Lung (tissue), 12 donors: ENCODE measurements around the gene SLAMF9. TPM values are rescaled to one million over a fixed set of nuclear protein-coding genes. Genes with fewer than 3 reads are reported as not detected.

Experiments
- ATAC-seq: fragments of 200-7000 bp; cut with Tn5 transposase; one replicate; pipeline ENCODE4 v1.9.1; 2020; ENCODE audit warnings: moderate number of reproducible peaks; ENCODE audit not compliant: insufficient read depth, low FRiP score
- DNase-seq, 3 donors: peaks; one replicate each; pipeline ENCODE4 v3.0.0-alpha.2; 2013 to 2017
- H3K27ac ChIP-seq, 2 donors: one replicate each; pipeline ENCODE4 v1.5.1; 2013; ENCODE audit warnings: mild to moderate bottlenecking in 2 of 2, moderate library complexity in 2 of 2, control low read depth in 1 of 2, inconsistent platforms in 1 of 2, low read depth in 1 of 2, low read length in 1 of 2
- H3K27me3 ChIP-seq, 3 donors: one replicate each; pipeline ENCODE4 v1.5.1; 2013; ENCODE audit warnings: low read length in 2 of 3; ENCODE audit not compliant: control insufficient read depth in 3 of 3, insufficient read depth in 3 of 3
- H3K36me3 ChIP-seq, 4 donors: one replicate each; pipeline ENCODE4 v1.5.1; 2013; ENCODE audit warnings: low read length in 4 of 4, mild to moderate bottlenecking in 1 of 4, moderate library complexity in 1 of 4; ENCODE audit not compliant: control insufficient read depth in 4 of 4, insufficient read depth in 4 of 4
- H3K4me1 ChIP-seq, 5 donors: one replicate each; pipeline ENCODE4 v1.5.1; 2013; ENCODE audit warnings: low read length in 5 of 5, mild to moderate bottlenecking in 2 of 5, moderate library complexity in 1 of 5; ENCODE audit not compliant: control insufficient read depth in 5 of 5, insufficient read depth in 5 of 5
- H3K4me3 ChIP-seq: one replicate; pipeline ENCODE4 v1.5.1; 2013; ENCODE audit warnings: mild to moderate bottlenecking, control low read depth, moderate library complexity
- H3K9ac ChIP-seq, 2 donors: one replicate each; pipeline ENCODE4 v1.5.1; 2013; ENCODE audit warnings: low read length in 2 of 2, control low read depth in 1 of 2; ENCODE audit not compliant: insufficient read depth in 1 of 2
- H3K9me3 ChIP-seq, 4 donors: one replicate each; pipeline ENCODE4 v1.5.1; 2013; ENCODE audit warnings: low read length in 3 of 4, mild to moderate bottlenecking in 1 of 4, moderate library complexity in 1 of 4; ENCODE audit not compliant: control insufficient read depth in 4 of 4, insufficient read depth in 3 of 4
- WGBS, 2 donors: extraction: QIAGEN DNeasy Blood & Tissue Kit; methylation state at CpG; one replicate each; pipeline ENCODE4 v1.1.7; 2013; 5-methylcytosine and 5-hydroxymethylcytosine counted together
- polyA plus RNA-seq, 2 donors: library from polyadenylated mRNA; stranded (reverse); fragments of 200-250 nt; gene quantifications; one replicate each; pipeline ENCODE4 v1.2.1, GENCODE V29; 2013
- total RNA-seq, 2 donors: library from RNA; depleted of rRNA in 1 of 2; stranded (reverse); fragments of >200 nt in 1 of 2; gene quantifications; one replicate each; pipeline ENCODE4 v1.2.1, GENCODE V29; 2014 to 2021
- TF ChIP-seq, protein P1 (sequence below): IDR thresholded peaks from 2 replicates; pipeline ENCODE4 v1.5.1; 2012; ENCODE audit warnings: mild to moderate bottlenecking; ENCODE audit errors: control extremely low read depth, extremely low read depth
- donor health status: control.
- donor health status: control.
- donor health status: Bipolar disorder and iron deficiency.
- donor health status: healthy.
- donor health status: DM: yes; HTN: yes; CAD: no.

Gene SLAMF9
- total and polyA plus RNA-seq, 4 donors = 0.37 to 0.74 (median 0.40) TPM

DNA sequence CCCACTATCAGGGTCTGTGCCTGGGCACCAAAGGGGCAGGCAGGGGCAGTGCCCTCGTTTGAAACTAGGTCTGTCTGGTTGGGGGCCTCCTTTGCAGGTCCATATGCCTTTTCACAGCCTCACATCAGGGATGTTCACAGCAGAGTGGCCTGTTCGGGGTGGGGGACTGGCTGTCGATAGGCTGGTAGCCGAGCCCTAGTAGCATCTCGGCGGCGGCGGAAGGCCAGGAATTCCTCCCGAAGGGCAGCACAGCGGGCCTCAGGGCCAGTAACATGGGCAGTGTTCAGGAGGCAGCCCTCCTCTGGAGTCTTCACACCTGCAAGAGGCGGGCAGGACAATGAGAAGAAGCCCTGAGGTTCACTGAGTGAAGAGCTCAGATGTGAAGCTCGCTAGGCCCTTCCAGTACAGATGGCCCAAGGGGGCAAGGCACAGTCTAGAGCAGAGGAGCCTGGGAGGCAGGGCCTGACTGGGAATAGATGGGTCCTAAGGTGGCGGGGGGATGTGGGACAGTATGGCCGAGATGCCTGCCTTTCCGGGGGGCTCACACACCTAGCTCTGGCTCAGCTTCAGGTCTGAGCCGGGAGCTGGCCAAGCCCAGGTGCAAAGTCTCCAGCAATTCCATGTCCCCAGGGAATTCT, 26.7 kb downstream of the SLAMF9 start:
- H3K27me3 ChIP-seq = no peaks in the 10 kb centered on the region
- peaks cover 0 to 27% (median 13%) of the 10 kb centered on the region in 5 donors for H3K4me1 ChIP-seq
- ATAC-seq (no peak), DNase-seq (no peak)
- H3K4me3 ChIP-seq = no peak overlapping the region
- no peak overlapping the region for H3K27ac ChIP-seq
- WGBS, 2 donors = 91 to 92% methylated on average over 16 of the region's 16 CpGs
- H3K9ac ChIP-seq = no peak overlapping the region
- H3K9me3 ChIP-seq = no peaks in the 10 kb centered on the region
- peaks cover 0 to 6% (median 0%) of the 10 kb centered on the region in 4 donors for H3K36me3 ChIP-seq
- TF ChIP-seq, protein P1, sequence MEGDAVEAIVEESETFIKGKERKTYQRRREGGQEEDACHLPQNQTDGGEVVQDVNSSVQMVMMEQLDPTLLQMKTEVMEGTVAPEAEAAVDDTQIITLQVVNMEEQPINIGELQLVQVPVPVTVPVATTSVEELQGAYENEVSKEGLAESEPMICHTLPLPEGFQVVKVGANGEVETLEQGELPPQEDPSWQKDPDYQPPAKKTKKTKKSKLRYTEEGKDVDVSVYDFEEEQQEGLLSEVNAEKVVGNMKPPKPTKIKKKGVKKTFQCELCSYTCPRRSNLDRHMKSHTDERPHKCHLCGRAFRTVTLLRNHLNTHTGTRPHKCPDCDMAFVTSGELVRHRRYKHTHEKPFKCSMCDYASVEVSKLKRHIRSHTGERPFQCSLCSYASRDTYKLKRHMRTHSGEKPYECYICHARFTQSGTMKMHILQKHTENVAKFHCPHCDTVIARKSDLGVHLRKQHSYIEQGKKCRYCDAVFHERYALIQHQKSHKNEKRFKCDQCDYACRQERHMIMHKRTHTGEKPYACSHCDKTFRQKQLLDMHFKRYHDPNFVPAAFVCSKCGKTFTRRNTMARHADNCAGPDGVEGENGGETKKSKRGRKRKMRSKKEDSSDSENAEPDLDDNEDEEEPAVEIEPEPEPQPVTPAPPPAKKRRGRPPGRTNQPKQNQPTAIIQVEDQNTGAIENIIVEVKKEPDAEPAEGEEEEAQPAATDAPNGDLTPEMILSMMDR = no peak

DNA sequence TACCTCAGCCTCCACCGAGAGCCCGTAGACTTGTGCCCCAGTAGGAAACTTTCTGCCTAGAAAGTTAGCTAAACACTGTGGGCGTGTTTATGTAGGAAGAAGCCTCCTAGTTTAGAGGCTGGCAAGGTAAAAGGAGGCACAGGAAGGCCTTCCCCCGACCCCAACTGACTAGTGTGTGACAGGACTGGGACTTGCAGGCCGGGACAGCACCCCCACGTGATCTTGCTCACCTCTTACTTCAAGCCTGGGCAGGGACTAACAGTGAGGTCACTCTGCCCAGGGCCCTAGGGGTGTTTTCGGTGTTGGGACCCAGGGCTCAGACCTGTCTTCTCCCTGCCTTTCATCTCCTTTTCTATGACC, 28.3 kb downstream of the SLAMF9 start:
- H3K27ac ChIP-seq = peak overlapping the region; percentile 92 to 97
- peaks cover 3 to 44% (median 22%) of the 10 kb centered on the region in 5 donors for H3K4me1 ChIP-seq
- peak overlapping the region; percentile 82 for H3K4me3 ChIP-seq
- TF ChIP-seq, protein P1 = no peak
- H3K9me3 ChIP-seq = no peaks in the 10 kb centered on the region
- no peak for DNase-seq
- no peaks in the 10 kb centered on the region for H3K27me3 ChIP-seq
- H3K36me3 ChIP-seq = peaks cover 0 to 8% (median under 1%) of the 10 kb centered on the region in 4 donors
- H3K9ac ChIP-seq = peak overlapping the region; percentile 36 to 76
- no peak for ATAC-seq
- 7 to 9% methylated on average over 7 of the region's 7 CpGs for WGBS, 2 donors

DNA sequence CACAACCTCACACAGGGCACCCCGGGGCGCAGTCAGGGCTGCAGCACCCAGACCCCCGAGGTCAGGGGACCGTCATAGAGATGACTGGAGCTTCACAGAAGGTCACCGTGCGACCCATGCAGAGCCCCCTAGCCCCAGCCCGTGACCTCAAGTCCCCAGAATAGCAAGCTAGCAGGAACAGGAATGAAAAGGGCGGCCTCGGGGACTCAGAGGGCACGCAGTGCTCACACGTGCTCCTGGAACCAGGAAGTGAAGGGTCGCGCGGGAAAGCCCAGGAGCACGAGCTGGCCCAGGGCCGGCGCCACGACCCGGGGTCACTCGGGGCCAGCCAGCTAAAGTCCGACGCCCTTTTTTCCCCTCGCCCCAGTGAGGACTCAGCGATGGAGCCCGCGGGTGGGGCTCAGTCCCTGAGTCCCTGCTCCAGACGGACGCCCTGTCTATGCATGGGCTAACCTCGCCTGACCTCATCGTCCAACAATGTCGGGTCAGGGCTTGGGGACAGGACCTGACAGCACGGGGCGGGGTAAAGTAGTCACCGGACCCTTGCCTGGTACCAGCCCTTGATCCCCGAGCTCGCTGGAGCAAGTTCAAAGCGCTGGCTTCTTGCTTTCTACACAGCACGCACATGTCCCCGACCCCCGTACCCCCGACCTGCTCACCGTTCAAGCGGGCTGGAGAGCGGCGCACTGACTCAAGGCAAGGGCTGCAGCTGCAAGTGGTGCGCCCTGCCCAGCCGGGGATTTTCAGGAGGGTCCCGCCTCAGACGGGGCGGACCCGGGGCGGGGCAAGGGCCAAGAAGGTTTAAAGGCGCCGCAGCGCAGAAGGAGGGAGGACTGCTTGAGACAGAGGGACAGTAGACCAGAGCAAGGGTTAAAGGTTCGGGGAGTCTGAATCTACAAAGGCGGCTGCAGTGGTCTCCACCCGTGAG, 29.0 kb downstream of the SLAMF9 start, which contains the start of gene TAGLN2:
Gene TAGLN2, minus strand, starts transcription at position 717 of the 928 bp plus-strand sequence. CDS start 4,998 bp downstream, outside the sequence.
- Histone ChIP-seq H3K4me1 (peaks cover 3 to 45% (median 28%) of the 10 kb centered on the region in 5 donors), H3K9ac (peak within 1 kb of the TSS; percentile 76 to 84), H3K9me3 (no peaks in the 10 kb centered on the region), H3K4me3 (peak within 1 kb of the TSS; percentile 82), H3K27ac (peak within 1 kb of the TSS; percentile 92 to 97), H3K27me3 (no peaks in the 10 kb centered on the region), H3K36me3 (peaks cover 0 to 11% (median 4%) of the 10 kb centered on the region in 4 donors)
- DNase-seq = peak; percentile 93 to 95 (median 95)
- 0% methylated on average over 52 to 58 of the region's 58 CpGs for WGBS, 2 donors
- ATAC-seq = peak; percentile 76
- TF ChIP-seq, protein P1 = no peak
